SK-N-DZ (cell line): ENCODE results near the gene AOAH.
"Not testable (repeated sequence)": the region's sequence is repeated elsewhere in the genome, so short reads cannot be mapped to it uniquely, and the experiment has no call there.

Experiments
- DNase-seq: peaks from one replicate; pipeline ENCODE4 v3.0.0-alpha.2; 2015; ENCODE audit warnings: low spot score

The AOAH gene

DNA sequence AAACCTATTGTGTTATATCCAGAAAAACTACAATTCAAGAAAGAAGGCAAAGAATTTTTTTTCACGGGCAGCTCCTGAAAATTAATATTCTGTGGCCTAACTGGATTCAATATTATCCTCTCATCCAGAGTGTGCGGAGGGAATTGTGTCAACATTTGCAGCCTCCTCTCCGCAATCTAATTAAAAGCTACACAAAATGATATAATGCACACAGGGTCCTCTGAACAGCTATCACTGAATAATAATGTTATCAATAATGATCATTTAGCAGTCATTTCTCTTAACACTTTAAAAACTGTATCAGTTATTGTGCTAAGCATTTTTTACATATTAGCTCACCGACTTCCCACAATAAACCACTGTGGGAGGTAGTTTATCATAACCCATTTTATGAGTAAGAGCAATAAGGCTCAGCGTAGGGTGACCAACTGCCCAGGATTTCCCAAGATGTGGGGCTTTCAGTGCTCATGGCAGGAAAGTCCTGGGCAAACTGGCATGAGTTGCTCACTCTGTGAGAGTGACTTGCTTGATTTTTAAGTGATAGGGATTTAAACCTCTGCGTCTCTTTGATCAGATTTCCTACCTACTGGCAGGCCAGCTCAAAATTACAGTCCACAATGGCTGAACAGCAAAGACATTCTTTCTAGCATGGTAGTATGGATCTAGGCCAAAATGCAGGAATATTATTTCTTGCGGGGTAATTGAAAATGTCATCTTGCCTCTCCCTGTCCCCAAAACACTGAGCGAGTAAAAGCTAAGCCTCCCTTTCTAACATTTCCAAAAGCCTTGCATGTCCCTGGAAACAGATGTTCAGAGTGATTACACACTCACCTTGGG, 65.7 kb downstream of the AOAH start:
- DNase-seq = no peak

DNA sequence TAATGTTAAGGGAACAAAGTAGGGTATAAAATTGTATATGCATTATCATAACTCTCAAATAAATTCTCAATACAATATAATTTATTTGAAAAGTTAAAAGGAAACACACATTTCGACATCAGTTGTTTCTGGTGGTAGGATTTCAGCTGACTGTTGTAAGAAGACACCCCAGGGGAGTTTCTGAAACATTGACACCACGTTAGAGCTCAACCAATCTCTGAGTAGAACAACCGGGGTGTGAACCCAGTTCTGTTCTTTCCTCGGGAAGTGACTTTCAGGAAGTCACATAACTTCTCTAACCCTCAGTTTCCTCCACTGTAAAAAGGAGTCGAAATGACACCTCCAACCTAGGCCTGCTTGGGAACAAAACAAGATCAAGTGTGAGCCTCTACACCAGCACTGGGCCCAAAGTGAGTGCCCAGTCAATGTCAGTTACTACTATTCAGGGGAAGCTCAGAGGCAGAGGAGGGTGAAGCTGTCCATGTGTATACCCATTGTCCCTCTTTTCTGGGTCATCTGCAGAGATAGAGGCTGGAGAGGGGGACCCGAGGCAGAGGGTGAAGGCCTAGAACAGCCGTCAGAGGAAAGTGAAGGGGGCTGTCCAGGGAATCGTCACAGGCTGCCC, 67.1 kb downstream of the AOAH start:
- no peak for DNase-seq

DNA sequence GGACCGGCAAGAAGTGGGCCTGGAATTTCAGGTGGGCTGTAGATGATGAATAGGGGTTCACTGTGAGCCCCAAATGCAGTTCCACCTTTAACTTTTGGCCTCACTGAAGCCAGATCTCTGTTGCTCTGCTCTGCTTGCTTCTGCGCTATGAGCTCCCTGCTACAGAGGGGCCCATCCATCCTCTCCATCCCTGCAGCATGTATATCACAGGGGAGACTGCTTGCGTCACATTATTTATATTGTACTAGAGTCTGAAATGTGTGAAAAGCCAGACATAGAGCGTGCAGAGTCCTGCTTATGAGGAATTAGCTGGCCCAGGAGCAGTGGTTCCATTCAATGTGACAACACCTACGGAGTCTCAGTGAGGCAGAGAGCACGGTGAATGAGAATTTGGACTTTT, 69.9 kb downstream of the AOAH start:
- DNase-seq = no peak

DNA sequence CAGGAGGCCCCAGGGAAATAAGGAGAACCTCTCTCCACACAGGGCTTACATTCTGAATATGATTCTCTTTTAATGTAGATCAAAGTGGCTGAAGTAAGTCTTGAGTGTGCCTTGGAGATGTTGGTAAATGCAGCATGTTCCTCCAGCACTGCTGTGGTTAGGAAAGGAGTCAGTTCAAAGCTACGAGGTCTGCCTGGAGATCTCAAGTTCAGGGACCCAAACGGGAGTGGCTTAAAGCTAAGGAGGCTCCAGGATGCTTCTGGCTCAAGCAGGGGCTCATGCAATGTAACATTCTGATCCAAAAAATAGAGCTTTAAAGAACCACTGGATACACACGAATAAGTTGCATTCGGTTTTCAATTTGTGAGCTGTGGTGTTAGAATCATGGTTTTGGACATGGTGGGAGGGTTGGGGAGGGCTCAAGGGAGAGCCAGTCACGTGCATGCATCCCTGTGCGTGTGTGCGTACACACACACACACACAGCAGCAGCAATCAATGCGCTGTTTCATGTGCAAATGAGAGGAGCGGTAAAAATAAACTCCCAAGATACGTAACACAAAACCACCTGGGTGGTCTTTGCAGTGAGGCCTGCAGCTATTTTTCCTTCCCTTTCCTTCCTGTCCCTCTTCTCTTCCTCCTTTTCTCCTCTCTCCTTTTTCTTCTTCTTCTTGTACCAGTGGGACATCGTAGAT, 70.5 kb downstream of the AOAH start:
- no peak for DNase-seq

DNA sequence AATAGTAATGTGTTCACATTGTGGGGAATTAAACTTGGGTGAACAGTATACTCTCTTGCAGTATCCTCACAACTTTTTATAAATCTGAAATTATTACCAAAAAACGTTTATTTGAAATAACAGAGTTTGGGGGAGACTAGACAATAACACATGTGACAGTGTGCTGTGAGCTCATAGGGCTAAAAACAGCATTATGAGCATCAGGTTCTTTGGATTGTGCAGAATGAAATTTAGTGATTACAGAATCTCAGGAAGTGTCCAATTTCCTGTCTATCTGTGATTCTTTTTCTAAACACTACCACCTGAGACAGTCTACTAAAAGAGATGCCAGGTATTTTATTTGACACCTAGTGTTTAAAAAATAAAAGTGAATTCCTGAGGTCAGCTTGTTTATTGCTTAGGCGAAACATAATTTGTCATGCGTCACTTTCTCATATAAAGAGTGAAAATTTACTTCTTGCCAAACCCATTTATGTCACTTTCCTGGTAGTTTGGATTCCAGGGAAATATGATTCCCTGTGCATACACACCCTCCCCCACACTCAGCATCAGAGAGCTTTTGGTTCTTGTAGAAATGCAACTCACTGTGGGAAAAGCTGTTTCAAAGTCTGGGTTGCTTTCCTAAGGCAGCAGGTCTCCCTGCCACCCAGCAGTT, 71.2 kb downstream of the AOAH start:
- DNase-seq = no peak

DNA sequence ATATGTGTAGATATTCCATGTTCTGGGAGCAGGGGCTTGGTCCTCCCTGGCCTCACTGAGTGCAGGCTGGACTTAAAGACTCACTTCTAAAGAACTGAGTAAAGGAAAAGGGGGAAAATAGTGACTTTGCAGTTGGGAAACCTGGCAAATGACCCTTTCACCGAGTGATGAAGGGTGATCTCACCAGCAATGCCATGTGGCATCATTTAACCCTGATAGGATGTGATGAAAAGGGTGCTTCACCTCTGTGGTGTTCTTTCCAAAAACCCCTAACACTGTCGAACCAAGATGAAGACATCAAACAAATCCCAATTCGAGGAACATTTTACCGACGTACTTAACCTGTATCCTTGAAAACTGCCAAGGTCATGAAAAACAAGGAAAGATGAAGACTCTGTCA, 71.9 kb downstream of the AOAH start:
- no peak for DNase-seq

DNA sequence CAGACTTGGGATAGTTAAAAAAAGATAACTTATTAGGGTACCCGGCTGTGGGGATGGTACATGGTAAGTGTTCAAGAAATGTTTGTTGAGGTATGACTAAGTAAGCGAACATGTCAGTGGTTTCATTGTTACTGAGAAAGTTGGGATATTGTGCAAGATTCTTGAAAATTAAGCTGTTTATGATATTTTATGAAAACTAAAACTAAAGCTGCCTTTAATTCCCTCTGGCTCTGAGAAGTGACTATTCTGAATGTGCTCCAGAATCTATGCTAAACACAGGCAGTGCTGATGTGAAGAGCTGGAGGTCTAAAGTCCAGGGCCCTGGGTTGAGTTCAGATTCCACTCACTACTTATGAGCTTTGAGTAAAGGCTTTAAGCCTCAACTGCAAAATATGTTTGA, 72.9 kb downstream of the AOAH start:
- no peak for DNase-seq

DNA sequence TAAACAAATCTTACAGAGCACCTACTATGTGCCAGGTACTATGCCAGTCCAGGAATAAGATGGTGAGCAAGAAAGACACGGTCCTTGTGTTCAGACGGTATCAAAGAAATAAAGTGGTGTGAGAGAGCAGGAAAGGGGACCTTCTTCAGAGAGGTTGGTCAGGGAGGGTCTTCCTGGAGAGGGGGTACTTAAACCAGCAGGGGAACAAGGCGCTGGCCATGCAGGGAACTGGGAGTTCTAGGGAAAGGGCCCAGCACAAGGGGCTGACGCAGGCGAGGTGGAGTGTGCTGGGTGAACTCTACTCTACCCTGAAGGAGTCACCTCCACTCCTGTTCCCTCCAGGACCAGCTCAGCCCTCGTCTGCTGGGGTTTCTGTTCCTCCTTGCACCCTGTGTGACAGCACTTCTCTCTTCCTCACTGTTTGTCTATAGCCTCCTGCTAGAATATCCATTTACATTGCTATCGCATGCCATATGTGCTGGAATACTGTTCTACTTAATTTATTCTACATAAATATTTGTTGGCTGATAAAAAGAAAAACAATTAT, 73.5 kb downstream of the AOAH start:
- no peak for DNase-seq

DNA sequence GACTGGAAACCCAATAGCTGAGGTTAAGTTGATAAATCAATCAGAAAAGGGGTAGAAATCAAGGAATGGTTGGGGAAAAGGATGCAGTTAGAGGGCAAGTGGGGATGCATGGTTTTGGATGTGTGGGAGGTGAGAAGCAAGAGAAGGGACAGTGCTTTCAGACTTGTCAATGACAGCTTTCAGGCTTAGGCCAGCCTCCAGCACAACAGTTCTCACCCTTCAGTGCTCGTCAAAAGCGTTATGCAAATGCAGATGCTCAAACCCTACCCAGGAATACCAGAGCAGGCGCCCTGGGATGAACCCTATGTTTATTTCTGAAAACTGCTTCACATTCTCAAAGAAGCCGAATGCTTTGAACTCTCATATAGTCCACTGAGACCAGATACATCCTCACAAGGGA, 74.0 kb downstream of the AOAH start:
- DNase-seq = no peak

DNA sequence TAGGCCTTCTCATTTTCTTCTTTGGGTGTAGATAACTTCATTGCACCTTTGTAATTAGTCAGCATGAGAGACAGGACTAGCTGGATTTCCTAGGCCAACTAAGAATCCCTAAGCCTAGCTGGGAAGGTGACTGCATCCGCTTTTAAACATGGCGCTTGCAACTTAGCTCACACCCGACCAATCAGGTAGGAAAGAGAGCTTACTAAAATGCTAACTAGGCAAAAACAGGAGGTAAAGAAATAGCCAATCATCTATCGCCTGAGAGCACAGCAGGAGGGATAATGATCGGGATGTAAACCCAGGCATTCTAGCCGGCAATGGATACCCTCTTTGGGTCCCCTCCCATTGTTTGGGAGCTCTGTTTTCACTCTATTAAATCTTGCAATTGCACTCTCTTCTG, 75.0 kb downstream of the AOAH start:
- not testable (repeated sequence) for DNase-seq

DNA sequence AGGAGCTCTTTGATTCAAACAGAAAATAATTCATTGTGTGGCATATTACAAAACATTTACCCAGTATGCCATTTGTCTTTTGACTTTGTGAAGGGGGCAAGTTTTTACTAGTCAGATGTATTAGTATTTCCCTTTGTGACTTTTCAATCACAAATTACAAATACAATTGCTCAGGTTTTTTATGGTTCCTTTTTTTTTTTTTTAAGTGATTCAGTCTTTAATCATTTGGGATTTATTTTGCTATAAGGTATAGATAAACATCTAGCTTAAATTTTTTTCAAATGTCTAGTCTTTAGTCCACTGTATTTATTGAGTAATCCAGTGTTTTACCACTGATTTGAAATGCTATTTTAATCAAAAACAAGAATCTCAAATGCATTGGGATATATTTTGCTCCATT, 75.9 kb downstream of the AOAH start:
- DNase-seq = no peak

DNA sequence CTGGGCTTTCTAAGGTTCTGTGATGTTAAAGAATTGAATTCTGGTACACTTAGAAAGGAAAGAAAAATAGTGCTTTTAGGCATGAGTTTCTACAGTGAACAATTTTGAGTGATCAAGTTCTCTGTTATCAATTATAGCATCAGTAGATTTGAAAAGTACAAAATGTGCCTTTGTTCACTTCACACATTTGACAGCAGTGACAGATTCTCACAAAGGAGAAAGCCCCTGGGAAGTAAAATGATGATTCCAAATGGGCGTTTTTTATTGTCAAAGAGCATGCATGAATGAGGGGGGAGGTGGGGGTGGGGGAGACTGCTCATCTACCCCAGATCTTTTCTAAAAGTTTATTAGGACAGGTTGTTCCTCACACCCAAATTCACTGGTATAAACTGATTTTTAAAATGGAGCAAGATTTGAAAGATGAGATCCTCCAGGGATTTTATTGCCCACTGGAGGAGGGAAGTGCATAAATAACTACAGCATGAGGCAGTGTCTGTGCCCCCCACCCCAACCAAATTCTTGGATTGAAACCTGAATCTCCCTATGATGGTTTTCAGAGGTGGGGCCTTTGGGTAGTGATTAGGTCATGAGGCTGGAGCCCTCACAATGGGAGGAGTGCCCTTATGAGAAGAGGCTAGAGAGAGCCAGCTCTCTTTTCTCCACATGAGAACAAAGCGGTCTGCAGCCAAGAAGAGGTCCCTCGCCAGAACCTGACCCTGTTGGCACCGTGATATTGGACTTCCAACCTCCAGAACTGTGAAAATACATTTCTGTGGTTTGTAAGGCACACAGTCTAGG, 79.5 kb downstream of the AOAH start:
- DNase-seq = no peak

DNA sequence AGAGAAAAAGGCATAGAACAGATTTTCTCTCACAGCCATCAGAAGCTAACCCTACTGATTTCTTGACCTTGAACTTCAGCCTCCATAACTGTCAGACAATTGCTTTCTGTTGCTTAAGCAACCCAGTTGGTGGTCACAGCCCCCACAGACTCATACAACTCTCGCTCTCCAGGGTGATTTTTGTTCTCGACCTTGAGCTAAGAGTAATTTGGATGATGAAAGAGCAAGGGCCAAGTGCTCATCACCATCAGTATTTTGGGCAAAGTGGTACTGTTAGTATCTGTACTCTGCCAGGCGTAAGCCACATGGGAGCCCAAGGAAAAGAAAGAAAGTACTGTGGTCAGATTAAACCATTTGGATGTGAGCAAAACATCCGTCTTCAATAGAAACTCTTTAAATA, 81.9 kb downstream of the AOAH start:
- no peak for DNase-seq

DNA sequence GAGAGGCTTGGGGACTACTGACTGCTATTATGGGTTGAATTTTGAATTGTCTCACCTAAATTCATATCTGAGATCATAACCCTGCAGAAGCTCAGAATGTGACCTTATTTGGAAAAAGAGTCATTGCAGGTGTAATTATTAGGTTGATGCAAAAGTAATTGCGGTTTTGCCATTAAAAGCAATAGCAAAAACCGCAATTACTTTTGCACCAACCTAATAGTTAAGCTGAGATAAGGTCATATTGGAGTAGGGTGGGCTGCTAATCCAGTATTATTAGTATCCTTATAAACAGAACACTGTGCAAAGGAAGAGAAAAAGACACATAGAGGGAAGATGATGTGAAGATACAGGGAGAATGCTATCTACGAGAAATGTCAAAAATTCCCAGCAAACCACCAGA, 82.3 kb downstream of the AOAH start:
- DNase-seq = no peak

DNA sequence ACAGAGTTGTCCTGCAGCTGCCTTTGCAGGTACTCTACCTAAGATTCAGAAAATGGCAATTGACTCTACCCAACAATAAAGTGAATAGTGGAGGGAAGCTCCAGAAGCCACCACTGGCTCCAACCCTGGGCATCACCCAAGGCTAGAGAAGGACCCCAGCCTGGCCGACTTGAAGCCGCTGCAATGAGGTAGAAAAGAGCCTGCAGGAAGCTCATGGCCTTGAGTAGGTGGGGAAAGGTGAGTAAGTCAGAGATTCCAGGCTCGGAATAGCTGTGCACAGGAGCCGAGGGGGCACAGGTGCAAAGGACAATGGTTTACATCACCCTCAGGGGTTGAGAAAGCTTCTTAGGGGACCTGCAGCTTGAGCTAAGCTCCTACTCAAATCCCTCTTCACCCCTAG, 83.6 kb downstream of the AOAH start:
- no peak for DNase-seq

DNA sequence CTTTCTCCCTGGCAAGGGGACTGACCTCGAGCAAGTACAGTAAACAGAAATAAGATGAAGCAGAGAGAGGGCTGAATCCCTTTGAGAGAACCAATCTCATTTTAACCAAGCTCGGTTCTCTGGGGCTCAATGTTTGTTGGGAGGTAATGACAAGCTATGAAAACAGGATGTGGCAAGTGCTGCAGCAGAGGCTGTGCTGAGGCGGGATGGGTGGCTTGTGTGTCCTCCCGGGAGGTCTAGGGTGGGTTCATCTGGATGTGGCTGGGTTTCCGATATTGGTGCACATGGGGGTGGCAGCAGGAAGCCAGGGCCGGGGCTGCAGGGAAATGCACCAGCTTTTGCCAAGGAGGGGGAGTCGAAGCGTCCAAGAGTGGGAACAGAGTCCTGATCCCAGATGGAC, 84.5 kb downstream of the AOAH start:
- DNase-seq = no peak

DNA sequence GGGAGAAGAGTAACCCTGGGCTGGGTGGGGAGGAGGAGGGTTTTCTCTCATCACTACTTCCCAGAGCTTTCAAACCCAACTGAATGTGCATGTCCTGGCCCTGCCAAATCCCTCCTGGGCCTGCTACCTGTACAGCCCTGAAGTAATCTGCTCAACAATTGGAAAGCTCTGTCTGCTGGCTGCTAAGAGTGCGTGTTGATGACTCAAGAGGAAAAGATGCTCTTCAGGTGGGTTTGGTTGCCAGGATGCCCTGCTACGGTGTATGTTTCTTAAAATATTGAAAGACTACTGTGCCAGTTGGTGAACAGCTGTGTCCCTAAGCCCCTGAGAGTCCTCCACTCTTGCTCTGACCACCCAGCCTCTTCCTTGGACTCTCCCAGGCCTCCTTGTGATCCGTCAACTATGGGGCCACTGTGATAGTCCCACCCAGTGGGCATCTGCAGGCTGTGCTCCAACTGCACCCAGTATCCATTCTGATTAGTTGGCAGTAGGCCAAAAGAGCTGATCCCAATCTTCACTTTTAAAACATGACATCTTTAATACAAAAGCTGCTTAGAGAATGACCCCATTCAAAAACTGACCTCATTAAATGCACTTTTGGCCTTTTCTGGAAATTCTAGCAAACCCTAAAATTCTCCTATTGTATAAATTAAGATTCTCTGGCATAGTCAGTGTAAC, 85.6 kb downstream of the AOAH start:
- no peak for DNase-seq

DNA sequence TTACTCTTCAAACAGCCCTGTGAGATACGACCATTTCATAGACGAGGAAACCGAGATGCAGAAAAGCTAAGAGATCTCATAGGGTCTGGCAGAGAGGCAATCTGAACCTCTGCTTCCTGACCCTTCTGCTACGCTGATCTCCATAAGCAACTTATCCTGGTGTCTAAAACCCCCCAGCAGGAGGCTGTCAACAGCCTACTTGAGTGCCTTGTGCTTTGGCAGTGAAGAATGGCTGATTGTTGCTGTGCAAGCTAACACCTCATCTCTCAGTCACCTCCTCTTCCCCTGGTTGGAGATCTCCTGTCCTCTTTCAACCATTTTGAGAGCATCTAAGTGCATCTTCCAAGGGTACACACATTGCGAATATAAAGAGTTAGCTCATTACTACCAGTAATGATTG, 86.2 kb downstream of the AOAH start:
- no peak for DNase-seq

DNA sequence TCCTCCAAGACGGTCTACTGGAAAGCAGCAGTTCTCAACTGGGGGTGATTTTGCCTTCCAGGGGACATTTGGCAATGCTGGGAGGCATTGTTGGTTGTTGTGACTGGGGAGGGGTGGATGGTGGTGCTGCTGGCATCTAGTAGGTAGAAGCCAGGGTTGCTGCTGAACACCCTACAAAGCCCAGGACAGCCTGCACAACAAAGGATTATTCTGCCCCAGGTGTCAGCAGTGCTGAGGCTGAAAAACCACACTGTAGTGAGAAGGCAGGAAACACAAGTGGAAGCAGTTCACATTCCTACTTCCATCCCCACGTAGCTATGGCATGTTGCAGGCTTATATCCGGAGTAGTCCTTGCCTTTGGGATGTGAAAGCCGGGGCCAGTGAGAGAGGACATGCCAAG, 86.9 kb downstream of the AOAH start:
- no peak for DNase-seq

DNA sequence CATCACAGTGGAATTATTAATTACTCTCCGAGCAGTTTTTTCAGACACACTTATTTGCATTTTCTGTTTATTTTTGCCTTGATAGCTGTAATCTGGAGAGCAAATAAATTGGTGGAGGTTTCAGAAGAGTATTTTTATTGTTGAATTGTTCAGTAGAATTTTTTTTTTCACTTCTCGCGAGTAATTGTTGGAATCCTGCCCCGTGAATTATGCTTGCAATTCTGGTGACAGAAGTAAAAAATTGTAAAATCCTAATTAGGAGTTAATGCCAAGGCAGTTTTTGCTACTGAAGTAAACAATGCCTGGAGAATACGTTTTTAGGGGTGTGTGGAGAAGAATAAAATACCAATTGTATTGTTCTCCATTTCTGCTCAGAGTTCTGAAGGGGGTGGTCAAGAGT, 88.2 kb downstream of the AOAH start:
- no peak for DNase-seq

DNA sequence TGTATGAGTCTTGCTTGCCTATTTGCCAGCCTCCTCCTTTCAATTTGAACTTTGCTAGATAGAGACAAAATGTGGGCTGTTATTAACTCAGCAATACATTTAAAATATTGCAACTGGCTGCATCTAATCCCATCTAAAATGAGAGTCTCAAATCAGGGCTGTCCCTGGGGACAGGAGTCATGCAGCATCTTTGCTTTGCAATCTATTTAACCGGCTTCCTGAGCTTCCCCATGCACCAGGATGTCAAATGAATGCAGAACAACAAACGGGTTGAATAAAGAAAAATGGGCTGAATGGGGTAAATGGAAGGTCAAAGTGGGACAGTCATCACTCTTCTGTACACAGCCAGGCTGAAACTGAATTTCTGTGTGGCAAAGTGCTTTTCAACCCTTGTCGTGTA, 89.2 kb downstream of the AOAH start:
- DNase-seq = peak; percentile 90
